Common myeloid progenitor, CD34-positive (primary cell): ENCODE measurements around the gene CASP10.

ENCODE experiments used
- CTCF ChIA-PET: fragments of 350-600 bp; sonication (Branson Sonifier 250); formaldehyde crosslinking; loops from one replicate; lab custom pipeline; 2021; ENCODE audit warnings: antibody characterized with exemption; lab: Charles Lee
- POLR2A ChIA-PET: fragments of 350-600 bp; sonication (Branson Sonifier 250); formaldehyde crosslinking; loops from one replicate; lab custom pipeline; 2021; ENCODE audit warnings: antibody characterized with exemption; lab: Charles Lee
- DNase-seq, 3 donors: peaks; one replicate each; pipeline versions ENCODE4 v3.0.0 to v3.0.0-alpha.2; 2013
- H3K27ac ChIP-seq, 2 experiments: 1 replicate in 1 of 2; 2 replicates in 1 of 2; pipeline ENCODE4 v1.7.0; 2013; ENCODE audit warnings: inconsistent platforms in 2 of 2, low read length in 2 of 2, mild to moderate bottlenecking in 2 of 2, low read depth in 1 of 2, moderate library complexity in 1 of 2; ENCODE audit not compliant: severe bottlenecking in 2 of 2, insufficient read depth in 1 of 2, poor library complexity in 1 of 2
- H3K27me3 ChIP-seq, 5 experiments: replicated peaks in 2 of 5; 1 replicate in 3 of 5; 2 replicates in 2 of 5; pipeline versions ENCODE4 v1.6.1 to v1.7.0; 2013; ENCODE audit warnings: low read length in 4 of 5, mild to moderate bottlenecking in 2 of 5, moderate library complexity in 2 of 5, inconsistent platforms in 1 of 5; ENCODE audit not compliant: insufficient read depth in 5 of 5, control insufficient read depth in 4 of 5
- H3K36me3 ChIP-seq, 4 experiments: 1 replicate in 2 of 4; 2 replicates in 2 of 4; pipeline versions ENCODE4 v1.6.1 to v1.7.0; 2013; ENCODE audit warnings: low read length in 3 of 4, control low read depth in 1 of 4, mild to moderate bottlenecking in 1 of 4; ENCODE audit not compliant: control insufficient read depth in 4 of 4, insufficient read depth in 4 of 4
- H3K4me1 ChIP-seq, 4 experiments: 1 replicate in 3 of 4; 2 replicates in 1 of 4; pipeline versions ENCODE4 v1.6.1 to v1.7.1; 2013; ENCODE audit warnings: low read length in 3 of 4, mild to moderate bottlenecking in 3 of 4, control low read depth in 1 of 4, inconsistent platforms in 1 of 4, moderate library complexity in 1 of 4; ENCODE audit not compliant: control insufficient read depth in 4 of 4, insufficient read depth in 4 of 4; ENCODE audit errors: control extremely low read depth in 1 of 4
- H3K4me3 ChIP-seq, 7 experiments: 1 replicate in 4 of 7; 2 replicates in 3 of 7; pipeline versions ENCODE4 v1.5.1 to v1.7.0; 2013; ENCODE audit warnings: mild to moderate bottlenecking in 7 of 7, low read length in 6 of 7, moderate library complexity in 6 of 7, inconsistent platforms in 2 of 7, low read depth in 2 of 7, control low read depth in 1 of 7; ENCODE audit not compliant: insufficient read depth in 4 of 7, control insufficient read depth in 1 of 7; ENCODE audit errors: extremely low read depth in 1 of 7
- H3K9me3 ChIP-seq, 5 experiments: 1 replicate in 4 of 5; 2 replicates in 1 of 5; pipeline versions ENCODE4 v1.6.1 to v1.7.1; 2013; ENCODE audit warnings: low read length in 4 of 5, mild to moderate bottlenecking in 2 of 5, inconsistent platforms in 1 of 5, low read depth in 1 of 5, moderate library complexity in 1 of 5; ENCODE audit not compliant: control insufficient read depth in 4 of 5, insufficient read depth in 2 of 5; ENCODE audit errors: control extremely low read depth in 1 of 5
- WGBS: methylation state at CpG from one replicate; pipeline ENCODE4 v1.1.5; 2013; ENCODE audit not compliant: insufficient coverage; 5-methylcytosine and 5-hydroxymethylcytosine counted together

CASP10 gene

DNA sequence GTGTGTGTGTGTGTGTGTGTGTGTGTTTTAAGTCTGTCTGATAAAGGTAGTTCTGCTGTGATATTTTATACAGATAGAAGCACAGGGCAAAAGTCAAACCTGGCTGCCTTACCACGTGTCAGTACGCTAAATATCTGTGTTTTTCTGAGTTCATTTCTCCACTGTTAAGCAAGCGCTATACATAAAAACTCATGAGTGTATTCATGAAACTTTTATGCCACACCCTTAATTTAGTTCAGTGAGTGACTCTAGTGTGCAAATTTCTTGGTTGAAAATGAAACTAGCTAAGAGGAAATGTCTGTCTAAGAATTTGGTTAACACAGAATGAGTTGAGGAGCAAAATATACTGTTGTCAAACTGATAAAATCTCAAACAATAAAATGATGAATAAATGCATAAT is 11.2 kb downstream of the CASP10 start:
- Histone ChIP-seq H3K27me3 (no peaks in the 10 kb centered on the region), H3K4me1 (peaks cover 43 to 77% (median 58%) of the 10 kb centered on the region in 4 experiments), H3K27ac (peak overlapping the region in 1 of 2 experiments; percentile 65), H3K4me3 (peak overlapping the region in 4 of 7 experiments; percentile 3 to 53 (median 22)), H3K9me3 (no peaks in the 10 kb centered on the region), H3K36me3 (peaks cover 17 to 43% (median 22%) of the 10 kb centered on the region in 4 experiments)
- POLR2A ChIA-PET: interaction anchor here (1.4 kb wide), 1 partner anchor 11 kb away, joined by 6 read pairs; the partner anchor contains the start of gene CASP10
- 40% methylated on average over 2 of the region's 3 CpGs for WGBS
- peak in 2 of 3 donors; percentile 67 to 74 for DNase-seq
- CTCF ChIA-PET: interaction anchor here (1.0 to 5.6 kb wide), 8 partner anchors 8 to 67 kb away, joined by 3 to 43 read pairs (median 5); partner anchors contain the start of gene CASP10

- CTCF ChIA-PET: interaction anchor here (0.5 to 5.6 kb wide), 8 partner anchors 10 to 37 kb away, joined by 3 to 43 read pairs (median 8); partner anchors contain the start of gene CASP10
- POLR2A ChIA-PET: no interaction called here
- Histone ChIP-seq H3K36me3 (peaks cover 15 to 43% (median 26%) of the 10 kb centered on the region in 4 experiments), H3K9me3 (no peaks in the 10 kb centered on the region), H3K27ac (peak overlapping the region; percentile 25 to 74), H3K27me3 (no peaks in the 10 kb centered on the region), H3K4me3 (no peak overlapping the region), H3K4me1 (peaks cover 38 to 65% (median 50%) of the 10 kb centered on the region in 4 experiments)
- no peak for DNase-seq
- WGBS: 90% methylated on average over 2 of the region's 3 CpGs
These were observed 12.4 kb downstream of the CASP10 start for GRCh38 chr2:201195331-201195730.

GRCh38 chr2:201196003-201196402 is 13.1 kb downstream of the CASP10 start:
- DNase-seq: peak; percentile 66 to 85 (median 71)
- Histone ChIP-seq H3K9me3 (no peaks in the 10 kb centered on the region), H3K4me1 (peaks cover 38 to 59% (median 45%) of the 10 kb centered on the region in 4 experiments), H3K27me3 (no peaks in the 10 kb centered on the region), H3K36me3 (peaks cover 17 to 50% (median 28%) of the 10 kb centered on the region in 4 experiments), H3K4me3 (no peak overlapping the region), H3K27ac (peak overlapping the region; percentile 25 to 74)
- WGBS: 82% methylated on average over 2 of the region's 3 CpGs
- POLR2A ChIA-PET: interaction anchor here (0.9 kb wide), 1 partner anchor 12 kb away, joined by 3 read pairs; no protein-coding TSS in a partner anchor
- CTCF ChIA-PET: interaction anchor here (1.1 to 5.6 kb wide), 9 partner anchors 10 to 289 kb away, joined by 4 to 43 read pairs (median 9); partner anchors contain the start of gene CASP10

- DNase-seq: no peak
- Histone ChIP-seq H3K4me1 (peaks cover 31 to 51% (median 37%) of the 10 kb centered on the region in 4 experiments), H3K27me3 (no peaks in the 10 kb centered on the region), H3K4me3 (no peak overlapping the region), H3K9me3 (no peaks in the 10 kb centered on the region), H3K36me3 (peaks cover 21 to 55% (median 34%) of the 10 kb centered on the region in 4 experiments), H3K27ac (no peak overlapping the region)
- ChIA-PET CTCF (interaction anchor here (1.1 to 5.6 kb wide), 7 partner anchors 11 to 290 kb away, joined by 4 to 43 read pairs (median 6); partner anchors contain the start of gene CASP10), POLR2A (interaction anchor here (0.9 kb wide), 1 partner anchor 11 kb away, joined by 3 read pairs; no protein-coding TSS in a partner anchor)
- no CpG with 5 or more reads among the region's 1 CpG for WGBS
These were observed 13.9 kb downstream of the CASP10 start for GRCh38 chr2:201196803-201197202.

DNA sequence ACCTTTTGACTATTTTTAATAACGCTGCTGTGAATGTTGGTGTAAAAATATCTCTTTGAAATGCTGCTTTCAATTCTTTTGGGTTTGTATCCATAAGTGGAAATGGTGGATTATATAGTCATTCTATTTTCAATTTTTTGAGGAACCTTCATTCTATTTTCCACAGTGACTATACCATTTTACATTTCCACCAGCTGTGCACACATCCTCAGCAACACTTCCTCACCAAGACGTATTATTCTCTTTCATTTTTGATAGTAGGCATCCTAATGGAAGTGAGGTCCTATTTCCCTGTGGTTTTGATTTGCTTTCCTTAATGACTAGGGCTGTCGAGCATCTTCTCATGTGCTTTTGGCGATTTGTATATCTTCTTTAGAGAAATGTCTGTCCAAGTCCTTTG is 14.8 kb downstream of the CASP10 start:
- Histone ChIP-seq H3K27me3 (no peaks in the 10 kb centered on the region), H3K9me3 (no peaks in the 10 kb centered on the region), H3K27ac (no peak overlapping the region), H3K4me1 (peaks cover 22 to 42% (median 28%) of the 10 kb centered on the region in 4 experiments), H3K36me3 (peaks cover 21 to 61% (median 42%) of the 10 kb centered on the region in 4 experiments), H3K4me3 (peak overlapping the region in 2 of 7 experiments; percentile 20 to 45)
- no CpG with 5 or more reads among the region's 4 CpGs for WGBS
- ChIA-PET POLR2A (no interaction called here), CTCF (interaction anchor here (0.8 to 5.6 kb wide), 4 partner anchors 13 to 35 kb away, joined by 3 to 43 read pairs (median 16); partner anchors contain the start of gene CASP10)
- peak in 2 of 3 donors; percentile 73 to 80 for DNase-seq

- WGBS: 93% methylated on average over 2 of the region's 5 CpGs
- CTCF ChIA-PET: interaction anchor here (1.3 to 3.3 kb wide), 3 partner anchors 11 to 32 kb away, joined by 3 to 12 read pairs (median 6); no protein-coding TSS in a partner anchor
These were observed 16.9 kb downstream of the CASP10 start for GRCh38 chr2:201199847-201200246.

More at GRCh38 chr2:201199847-201200246, 16.9 kb downstream of the CASP10 start:
- POLR2A ChIA-PET: interaction anchor here (0.6 kb wide), 1 partner anchor 1070 kb away, joined by 4 read pairs; no protein-coding TSS in a partner anchor
- Histone ChIP-seq H3K36me3 (peaks cover 19 to 66% (median 46%) of the 10 kb centered on the region in 4 experiments), H3K27ac (no peak overlapping the region), H3K27me3 (no peaks in the 10 kb centered on the region), H3K9me3 (no peaks in the 10 kb centered on the region), H3K4me1 (peaks cover 4 to 24% (median 12%) of the 10 kb centered on the region in 4 experiments), H3K4me3 (no peak overlapping the region)
- no peak for DNase-seq
